Duodenal mucosa (tissue), 2 donors: ENCODE results near the gene CATSPERB.
"Not testable (repeated sequence)": the region's sequence is repeated elsewhere in the genome, so short reads cannot be mapped to it uniquely, and the experiment has no call there.

Experiments used
- H3K27ac ChIP-seq: one replicate; pipeline ENCODE4 v1.7.0; 2013; ENCODE audit warnings: low read depth, low read length
- H3K27me3 ChIP-seq, 2 donors: one replicate each; pipeline ENCODE4 v1.7.0; 2013; ENCODE audit warnings: low read length in 2 of 2, control low read depth in 1 of 2; ENCODE audit not compliant: insufficient read depth in 2 of 2, control insufficient read depth in 1 of 2
- H3K36me3 ChIP-seq, 2 donors: one replicate each; pipeline ENCODE4 v1.7.0; 2013; ENCODE audit warnings: low read length in 2 of 2, control low read depth in 1 of 2; ENCODE audit not compliant: insufficient read depth in 2 of 2, control insufficient read depth in 1 of 2
- H3K4me1 ChIP-seq, 2 donors: one replicate each; pipeline ENCODE4 v1.7.0; 2013; ENCODE audit warnings: low read length in 2 of 2, control low read depth in 1 of 2; ENCODE audit not compliant: insufficient read depth in 2 of 2, control insufficient read depth in 1 of 2
- H3K4me3 ChIP-seq, 2 donors: one replicate each; pipeline ENCODE4 v1.7.0; 2013; ENCODE audit warnings: low read length in 2 of 2, low read depth in 1 of 2
- H3K9ac ChIP-seq, 2 donors: one replicate each; pipeline ENCODE4 v1.7.0; 2013; ENCODE audit warnings: low read length in 2 of 2, low read depth in 1 of 2
- H3K9me3 ChIP-seq, 2 donors: one replicate each; pipeline ENCODE4 v1.7.0; 2013; ENCODE audit warnings: low read length in 2 of 2, control low read depth in 1 of 2; ENCODE audit not compliant: control insufficient read depth in 1 of 2

The CATSPERB gene

DNA sequence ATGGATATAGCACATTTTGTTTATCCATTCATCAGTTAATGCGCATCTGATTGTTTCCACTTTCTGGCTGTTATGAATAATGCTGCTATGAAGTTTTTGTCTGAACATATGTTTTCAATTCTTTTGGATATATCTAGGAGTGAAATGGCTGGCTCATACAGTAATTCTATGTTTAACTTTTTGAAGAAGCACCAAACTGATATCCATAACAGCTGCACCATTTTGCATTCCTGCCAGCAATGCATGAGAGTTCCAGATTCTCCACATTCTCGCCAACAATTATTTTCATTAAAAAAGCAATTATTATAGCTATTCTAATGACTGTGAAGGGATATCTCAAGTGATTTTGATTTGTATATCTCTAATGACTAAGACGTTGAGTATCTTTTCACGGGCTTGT lies 131.9 kb downstream of the CATSPERB start:
- Histone ChIP-seq H3K9ac (no peak overlapping the region), H3K27me3 (no peaks in the 10 kb centered on the region), H3K4me3 (no peak overlapping the region), H3K4me1 (no peaks in the 10 kb centered on the region), H3K27ac (no peak overlapping the region), H3K9me3 (no peaks in the 10 kb centered on the region), H3K36me3 (no peaks in the 10 kb centered on the region)

GRCh38 chr14:91595736-91596135 lies 136.2 kb downstream of the CATSPERB start:
- Histone ChIP-seq H3K27ac (no peak overlapping the region), H3K27me3 (no peaks in the 10 kb centered on the region), H3K4me1 (no peaks in the 10 kb centered on the region), H3K9ac (no peak overlapping the region), H3K9me3 (no peaks in the 10 kb centered on the region), H3K4me3 (no peak overlapping the region), H3K36me3 (no peaks in the 10 kb centered on the region)

DNA sequence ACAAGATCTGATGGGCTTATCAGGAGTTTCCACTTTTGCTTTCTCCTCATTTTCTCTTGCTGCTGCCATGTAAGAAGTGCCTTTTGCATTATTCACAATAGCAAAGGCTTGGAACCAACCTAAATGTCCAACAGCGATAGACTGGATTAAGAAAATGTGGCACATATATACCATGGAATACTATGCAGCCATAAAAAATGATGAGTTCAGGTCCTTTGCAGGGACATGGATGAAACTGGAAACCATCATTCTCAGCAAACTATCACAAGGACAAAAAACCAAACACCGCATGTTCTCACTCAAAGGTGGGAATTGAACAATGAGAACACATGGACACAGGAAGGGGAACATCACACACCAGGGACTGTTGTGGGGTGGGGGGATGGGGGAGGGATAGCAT lies 137.9 kb downstream of the CATSPERB start:
- not testable (repeated sequence) for H3K27ac ChIP-seq, H3K4me1 ChIP-seq, H3K36me3 ChIP-seq, H3K27me3 ChIP-seq, H3K9ac ChIP-seq, H3K4me3 ChIP-seq, H3K9me3 ChIP-seq

DNA sequence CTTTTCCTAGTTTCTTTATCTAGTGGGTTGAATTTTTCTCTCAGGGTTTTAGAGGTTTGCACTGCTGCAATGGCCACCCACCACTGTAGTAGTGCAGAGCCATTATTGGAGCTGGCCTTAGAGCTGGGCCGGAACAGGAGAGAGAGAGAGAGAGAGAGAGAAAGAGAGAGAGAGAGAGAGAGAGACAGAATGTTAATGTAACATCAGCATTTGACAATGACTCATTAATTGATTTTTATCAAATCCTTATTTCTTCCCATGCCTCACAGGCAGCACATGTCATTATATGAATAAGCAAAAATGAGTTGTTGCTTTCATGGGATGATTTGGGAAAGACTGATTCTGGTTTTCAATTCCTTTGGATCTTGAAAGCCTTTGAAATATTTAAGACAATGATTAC lies 145.5 kb downstream of the CATSPERB start:
- Histone ChIP-seq H3K9me3 (no peaks in the 10 kb centered on the region), H3K4me3 (no peak overlapping the region), H3K27me3 (no peaks in the 10 kb centered on the region), H3K27ac (no peak overlapping the region), H3K36me3 (no peaks in the 10 kb centered on the region), H3K4me1 (no peaks in the 10 kb centered on the region), H3K9ac (no peak overlapping the region)

DNA sequence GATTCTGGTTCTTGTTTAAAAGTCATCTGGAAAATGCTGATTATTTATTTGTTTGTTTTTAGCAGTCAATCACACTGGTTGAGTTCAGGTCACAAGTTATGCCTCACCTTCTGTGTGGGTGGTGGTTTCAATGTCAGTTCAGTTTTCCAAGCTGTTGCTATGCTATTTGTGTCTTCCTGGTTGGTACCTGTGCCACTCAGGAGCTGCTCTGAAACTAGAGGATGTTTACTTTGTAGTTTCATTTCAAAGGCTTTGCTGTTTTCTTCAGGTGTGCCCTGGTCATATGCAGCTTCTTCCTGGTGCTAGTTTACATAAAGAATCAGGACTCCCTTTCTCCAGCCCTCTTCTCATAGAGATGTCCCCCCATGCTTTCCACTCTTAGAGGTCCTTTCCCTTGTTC lies 146.0 kb downstream of the CATSPERB start:
- H3K27me3 ChIP-seq, result no peaks in the 10 kb centered on the region

GRCh38 chr14:91582761-91583160 lies 149.1 kb downstream of the CATSPERB start:
- Histone ChIP-seq H3K4me1 (no peaks in the 10 kb centered on the region), H3K4me3 (no peak overlapping the region), H3K9me3 (no peaks in the 10 kb centered on the region)

More for the DNA sequence above, 146.0 kb downstream of the CATSPERB start:
- Histone ChIP-seq H3K36me3 (no peaks in the 10 kb centered on the region), H3K27ac (no peak overlapping the region), H3K9me3 (no peaks in the 10 kb centered on the region), H3K9ac (no peak overlapping the region), H3K4me1 (no peaks in the 10 kb centered on the region), H3K4me3 (no peak overlapping the region)

GRCh38 chr14:91580876-91581577 lies 150.9 kb downstream of the CATSPERB start:
- Histone ChIP-seq H3K9ac (no peak overlapping the region), H3K9me3 (no peaks in the 10 kb centered on the region), H3K36me3 (no peaks in the 10 kb centered on the region), H3K4me3 (no peak overlapping the region), H3K27me3 (no peaks in the 10 kb centered on the region), H3K4me1 (peaks cover 0 to 2% of the 10 kb centered on the region in 2 donors), H3K27ac (no peak overlapping the region)

More at GRCh38 chr14:91582761-91583160, 149.1 kb downstream of the CATSPERB start:
- H3K36me3 ChIP-seq, result no peaks in the 10 kb centered on the region
- H3K27ac ChIP-seq, result no peak overlapping the region
- H3K27me3 ChIP-seq, result no peaks in the 10 kb centered on the region
- H3K9ac ChIP-seq, result no peak overlapping the region

GRCh38 chr14:91577632-91578233 lies 154.2 kb downstream of the CATSPERB start:
- H3K27ac ChIP-seq, result no peak overlapping the region
- no peaks in the 10 kb centered on the region for H3K9me3 ChIP-seq
- H3K27me3 ChIP-seq, result peaks cover 0 to 6% of the 10 kb centered on the region in 2 donors
- no peak overlapping the region for H3K4me3 ChIP-seq
- peaks cover 10 to 21% of the 10 kb centered on the region in 2 donors for H3K4me1 ChIP-seq
- no peak overlapping the region for H3K9ac ChIP-seq
- no peaks in the 10 kb centered on the region for H3K36me3 ChIP-seq

GRCh38 chr14:91575469-91576208 lies 156.2 kb downstream of the CATSPERB start:
- Histone ChIP-seq H3K4me3 (peak overlapping the region; percentile 26 to 54), H3K4me1 (peaks cover 10 to 21% of the 10 kb centered on the region in 2 donors), H3K36me3 (no peaks in the 10 kb centered on the region)

More at GRCh38 chr14:91575469-91576208, 156.2 kb downstream of the CATSPERB start:
- peak overlapping the region in 1 of 2 donors; percentile 10 for H3K9ac ChIP-seq
- no peak overlapping the region for H3K27ac ChIP-seq
- peaks cover 0 to 6% of the 10 kb centered on the region in 2 donors for H3K27me3 ChIP-seq
- no peaks in the 10 kb centered on the region for H3K9me3 ChIP-seq
